ENCODE measurements around the gene TRIM33.

Gene TRIM33

GRCh38 chr1:114550336-114550735 lies 39.3 kb upstream of the TRIM33 start:
- no peak for TF ChIP-seq CTCF (IDR thresholded peaks at IDR 0.05; ENCODE audit: low read depth, low read length)
- no peak overlapping the region for H3K4me3 ChIP-seq (ENCODE audit: low read depth, low read length)
- DNase-seq (ENCODE audit: low read depth, low spot score): no peak
- in situ Hi-C loops (cut with HindIII; ENCODE audit: low sequenced_read_pairs): no loop called here

GRCh38 chr1:114549137-114549536 lies 38.1 kb upstream of the TRIM33 start:
- no peak for TF ChIP-seq CTCF (IDR thresholded peaks at IDR 0.05; ENCODE audit: low read depth, low read length)
- DNase-seq (ENCODE audit: low read depth, low spot score): no peak
- no peak overlapping the region for H3K4me3 ChIP-seq (ENCODE audit: low read depth, low read length)
- in situ Hi-C loops (cut with HindIII; ENCODE audit: low sequenced_read_pairs): no loop called here

GRCh38 chr1:114547076-114547475 lies 36.1 kb upstream of the TRIM33 start:
- no peak for TF ChIP-seq CTCF (IDR thresholded peaks at IDR 0.05; ENCODE audit: low read depth, low read length)
- H3K4me3 ChIP-seq (ENCODE audit: low read depth, low read length): no peak overlapping the region
- no peak for DNase-seq (ENCODE audit: low read depth, low spot score)
- in situ Hi-C loops (cut with HindIII; ENCODE audit: low sequenced_read_pairs): no loop called here

GRCh38 chr1:114545796-114546195 lies 34.8 kb upstream of the TRIM33 start:
- in situ Hi-C loops (cut with HindIII; ENCODE audit: low sequenced_read_pairs): no loop called here
- DNase-seq (ENCODE audit: low read depth, low spot score): no peak
- no peak overlapping the region for H3K4me3 ChIP-seq (ENCODE audit: low read depth, low read length)
- no peak for TF ChIP-seq CTCF (IDR thresholded peaks at IDR 0.05; ENCODE audit: low read depth, low read length)

GRCh38 chr1:114545315-114545714 lies 34.3 kb upstream of the TRIM33 start:
- no peak overlapping the region for H3K4me3 ChIP-seq (ENCODE audit: low read depth, low read length)
- DNase-seq (ENCODE audit: low read depth, low spot score): no peak
- no peak for TF ChIP-seq CTCF (IDR thresholded peaks at IDR 0.05; ENCODE audit: low read depth, low read length)
- in situ Hi-C loops (cut with HindIII; ENCODE audit: low sequenced_read_pairs): no loop called here

GRCh38 chr1:114540821-114541220 lies 29.8 kb upstream of the TRIM33 start:
- TF ChIP-seq CTCF (IDR thresholded peaks at IDR 0.05; ENCODE audit: low read depth, low read length): no peak
- DNase-seq (ENCODE audit: low read depth, low spot score): no peak
- in situ Hi-C loops (cut with HindIII; ENCODE audit: low sequenced_read_pairs): no loop called here
- no peak overlapping the region for H3K4me3 ChIP-seq (ENCODE audit: low read depth, low read length)

GRCh38 chr1:114540272-114540671 lies 29.3 kb upstream of the TRIM33 start:
- no peak overlapping the region for H3K4me3 ChIP-seq (ENCODE audit: low read depth, low read length)
- no peak for TF ChIP-seq CTCF (IDR thresholded peaks at IDR 0.05; ENCODE audit: low read depth, low read length)
- in situ Hi-C loops (cut with HindIII; ENCODE audit: low sequenced_read_pairs): no loop called here
- no peak for DNase-seq (ENCODE audit: low read depth, low spot score)

Measured in astrocyte of the spinal cord (primary cell).